Erythroblast (primary cell): Measurements from ENCODE around the gene GLCE.

ENCODE experiments used
- GATA1 ChIP-seq: IDR thresholded peaks from 2 replicates; pipeline ENCODE4 v1.6.1; 2011; ENCODE audit warnings: low read depth, mild to moderate bottlenecking, control low read depth, low read length, moderate library complexity
- POLR2A ChIP-seq: IDR thresholded peaks from 2 replicates; pipeline ENCODE4 v1.6.1; 2011; ENCODE audit warnings: mild to moderate bottlenecking, low read length

- no peak for TF ChIP-seq POLR2A
- no peak for TF ChIP-seq GATA1
These were observed 130.1 kb downstream of the GLCE start for GRCh38 chr15:69290346-69291164.
